WTC11 (cell line): Measurements from ENCODE around the gene SETD3. TPM values are rescaled to one million over a fixed set of nuclear protein-coding genes. Genes with fewer than 3 reads are reported as not detected.
A peak's percentile ranks its signal among the peaks of the same experiment; 100 is the strongest.

Source experiments
- ATAC-seq: fragments of 200-7000 bp; cut with Tn5 transposase; 2 replicates; pipeline ENCODE4 v1.10.0; 2021; ENCODE audit warnings: mild to moderate bottlenecking, moderate library complexity
- CTCF ChIA-PET: fragments of 300-600 bp; sonication (Branson Sonifier 250); formaldehyde crosslinking; loops from one replicate; lab custom pipeline; 2021; ENCODE audit warnings: antibody characterized with exemption; lab: Charles Lee
- POLR2A ChIA-PET: fragments of 350-600 bp; sonication (Branson Sonifier 250); formaldehyde crosslinking; loops from one replicate; lab custom pipeline; 2021; ENCODE audit warnings: antibody characterized with exemption; lab: Charles Lee
- DNase-seq: peaks from one replicate; pipeline ENCODE4 v3.0.0; 2021; ENCODE audit warnings: low spot score
- H3K27ac Mint-ChIP-seq: 2 replicates; pipeline ENCODE4 v1.8.0; 2021; ENCODE audit warnings: mixed read lengths
- H3K27me3 Mint-ChIP-seq: 2 replicates; pipeline ENCODE4 v1.8.0; 2021; ENCODE audit warnings: low read depth, mild to moderate bottlenecking, moderate library complexity, mixed read lengths
- H3K36me3 Mint-ChIP-seq: 2 replicates; pipeline ENCODE4 v1.8.0; 2021; ENCODE audit warnings: mixed read lengths
- H3K4me1 Mint-ChIP-seq: 2 replicates; pipeline ENCODE4 v1.8.0; 2022; ENCODE audit warnings: mixed read lengths
- H3K4me3 Mint-ChIP-seq: 2 replicates; pipeline ENCODE4 v1.8.0; 2021; ENCODE audit warnings: mild to moderate bottlenecking, moderate library complexity, mixed read lengths
- H3K9me3 Mint-ChIP-seq: 2 replicates; pipeline ENCODE4 v1.8.0; 2021; ENCODE audit warnings: mixed read lengths
- ATF1 ChIP-seq: sonication (generic); formaldehyde crosslinking; IDR thresholded peaks from 2 replicates; pipeline ENCODE4 v1.8.1; 2023; ENCODE audit warnings: mild to moderate bottlenecking, moderate library complexity, missing genetic modification reagents
- ATF6 ChIP-seq: sonication (generic); formaldehyde crosslinking; IDR thresholded peaks from 2 replicates; pipeline ENCODE4 v1.8.1; 2023; ENCODE audit warnings: mild to moderate bottlenecking, missing genetic modification reagents
- CTCF ChIP-seq: fragments of 200-600 bp; IDR thresholded peaks from 2 replicates; pipeline ENCODE4 v1.8.0; 2022; ENCODE audit warnings: antibody characterized with exemption
- E2F1 ChIP-seq: sonication (generic); formaldehyde crosslinking; IDR thresholded peaks from 2 replicates; pipeline ENCODE4 v1.8.0; 2022; ENCODE audit warnings: mild to moderate bottlenecking, missing genetic modification reagents
- E2F5 ChIP-seq: sonication (generic); formaldehyde crosslinking; IDR thresholded peaks from 2 replicates; pipeline ENCODE4 v1.8.1; 2022; ENCODE audit warnings: mild to moderate bottlenecking, moderate library complexity, missing genetic modification reagents
- ESRRA ChIP-seq: sonication (generic); formaldehyde crosslinking; IDR thresholded peaks from 2 replicates; pipeline ENCODE4 v1.8.1; 2022; ENCODE audit warnings: mild to moderate bottlenecking, missing genetic modification reagents, borderline replicate concordance
- ETV6 ChIP-seq: sonication (generic); formaldehyde crosslinking; IDR thresholded peaks from 2 replicates; pipeline ENCODE4 v1.8.1; 2022; ENCODE audit warnings: mild to moderate bottlenecking, missing genetic modification reagents
- FOXK1 ChIP-seq: sonication (generic); formaldehyde crosslinking; IDR thresholded peaks from 2 replicates; pipeline ENCODE4 v1.8.0; 2022; ENCODE audit warnings: mild to moderate bottlenecking, moderate library complexity, missing genetic modification reagents
- FOXP1 ChIP-seq: sonication (generic); formaldehyde crosslinking; IDR thresholded peaks from 2 replicates; pipeline ENCODE4 v1.8.0; 2022; ENCODE audit warnings: missing genetic modification reagents, mild to moderate bottlenecking, moderate library complexity, borderline replicate concordance
- GABPB1 ChIP-seq: sonication (generic); formaldehyde crosslinking; IDR thresholded peaks from 2 replicates; pipeline ENCODE4 v1.8.1; 2023; ENCODE audit warnings: mild to moderate bottlenecking, missing genetic modification reagents
- GRHL2 ChIP-seq: fragments of 250-450 bp; sonication (Bioruptor Pico); IDR thresholded peaks from 2 replicates; pipeline ENCODE4 v1.8.0; 2022; ENCODE audit warnings: mild to moderate bottlenecking, moderate library complexity; ENCODE audit not compliant: insufficient replicate concordance, severe bottlenecking
- GTF2I ChIP-seq: fragments of 250-450 bp; sonication (Bioruptor Pico); conservative IDR thresholded peaks from 2 replicates; pipeline ENCODE4 v1.4.0; 2021; ENCODE audit warnings: mild to moderate bottlenecking
- IRF2 ChIP-seq: sonication (generic); formaldehyde crosslinking; IDR thresholded peaks from 2 replicates; pipeline ENCODE4 v1.8.0; 2022; ENCODE audit warnings: low read depth, missing genetic modification reagents, borderline replicate concordance
- KAT7 ChIP-seq: sonication (generic); formaldehyde crosslinking; IDR thresholded peaks from 2 replicates; pipeline ENCODE4 v1.8.1; 2023; ENCODE audit warnings: missing genetic modification reagents, mild to moderate bottlenecking, borderline replicate concordance
- MAX ChIP-seq: sonication (generic); formaldehyde crosslinking; IDR thresholded peaks from 2 replicates; pipeline ENCODE4 v1.8.0; 2022; ENCODE audit warnings: mild to moderate bottlenecking, missing genetic modification reagents
- OVOL2 ChIP-seq: fragments of 250-450 bp; sonication (Bioruptor Pico); IDR thresholded peaks from 2 replicates; pipeline ENCODE4 v1.9.0; 2021; ENCODE audit warnings: mild to moderate bottlenecking, borderline replicate concordance
- RORB ChIP-seq: fragments of 250-450 bp; sonication (Bioruptor Pico); IDR thresholded peaks from 2 replicates; pipeline ENCODE4 v1.9.0; 2021; ENCODE audit warnings: mild to moderate bottlenecking
- SMAD3 ChIP-seq: sonication (generic); formaldehyde crosslinking; IDR thresholded peaks from 2 replicates; pipeline ENCODE4 v1.8.0; 2022; ENCODE audit warnings: missing genetic modification reagents, mild to moderate bottlenecking, borderline replicate concordance
- TEAD1 ChIP-seq: sonication (generic); formaldehyde crosslinking; IDR thresholded peaks from 2 replicates; pipeline ENCODE4 v1.8.0; 2022; ENCODE audit warnings: mild to moderate bottlenecking, missing genetic modification reagents
- USF1 ChIP-seq: sonication (generic); formaldehyde crosslinking; IDR thresholded peaks from 2 replicates; pipeline ENCODE4 v1.8.0; 2022; ENCODE audit warnings: mild to moderate bottlenecking, missing genetic modification reagents
- ZBTB21 ChIP-seq: sonication (generic); formaldehyde crosslinking; IDR thresholded peaks from 2 replicates; pipeline ENCODE4 v1.8.1; 2023; ENCODE audit warnings: mild to moderate bottlenecking, missing genetic modification reagents, borderline replicate concordance
- ZBTB43 ChIP-seq: sonication (generic); formaldehyde crosslinking; IDR thresholded peaks from 2 replicates; pipeline ENCODE4 v1.8.1; 2023; ENCODE audit warnings: mild to moderate bottlenecking, missing genetic modification reagents
- ZNF219 ChIP-seq: sonication (generic); formaldehyde crosslinking; IDR thresholded peaks from 2 replicates; pipeline ENCODE4 v1.8.0; 2023; ENCODE audit warnings: missing genetic modification reagents, mild to moderate bottlenecking, borderline replicate concordance
- ZNF317 ChIP-seq: sonication (generic); formaldehyde crosslinking; IDR thresholded peaks from 2 replicates; pipeline ENCODE4 v1.8.1; 2023; ENCODE audit warnings: low read depth, mild to moderate bottlenecking, moderate library complexity, missing genetic modification reagents, borderline replicate concordance
- total RNA-seq: library from RNA; stranded (reverse); gene quantifications from 3 replicates; pipeline ENCODE4 v1.2.3, GENCODE V29; 2021

SETD3 gene
- total RNA-seq, 1 experiment from 2014 or later, result 53.1 TPM

- no peak for TF ChIP-seq CTCF
- TF ChIP-seq ESRRA (CRISPR knock-in tag), result no peak
- no peak for TF ChIP-seq FOXP1 (CRISPR knock-in tag)
- no peak for TF ChIP-seq ZNF317
- no peak for TF ChIP-seq GRHL2 (CRISPR knock-in tag)
- TF ChIP-seq FOXK1 (CRISPR knock-in tag), result no peak
- no peak for TF ChIP-seq E2F1
- no peak for TF ChIP-seq ZBTB21 (CRISPR knock-in tag)
- no peak for TF ChIP-seq ETV6 (CRISPR knock-in tag)
- TF ChIP-seq ZNF219 (CRISPR knock-in tag), result no peak
- TF ChIP-seq GABPB1 (CRISPR knock-in tag), result no peak
- no peak for TF ChIP-seq E2F5 (CRISPR knock-in tag)
Measured at GRCh38 chr14:99508896-99509629, 28.4 kb upstream of the SETD3 start (continued).

- Mint-ChIP-seq H3K4me3 (no peak overlapping the region), H3K27me3 (no peaks in the 10 kb centered on the region), H3K27ac (peak overlapping the region; percentile 57; the same call in 1 of the 2 replicates), H3K4me1 (peaks cover 32% of the 10 kb centered on the region), H3K36me3 (peaks cover 62% of the 10 kb centered on the region), H3K9me3 (no peaks in the 10 kb centered on the region)
- no peak for ATAC-seq
- ChIA-PET POLR2A (no interaction called here), CTCF (interaction anchor here (1.0 kb wide), 1 partner anchor 119 kb away, joined by 3 read pairs; no protein-coding TSS in a partner anchor)
- DNase-seq, result no peak
- TF ChIP-seq SMAD3, result no peak
- TF ChIP-seq GTF2I (CRISPR knock-in tag), result no peak
- TF ChIP-seq MAX, result no peak
- TF ChIP-seq KAT7 (CRISPR knock-in tag), result no peak
- no peak for TF ChIP-seq RORB (CRISPR knock-in tag)
- no peak for TF ChIP-seq GABPB1 (CRISPR knock-in tag)
- no peak for TF ChIP-seq USF1 (CRISPR knock-in tag)
- TF ChIP-seq OVOL2, result no peak
- no peak for TF ChIP-seq ATF6
- TF ChIP-seq IRF2, result no peak
- TF ChIP-seq TEAD1, result no peak
- no peak for TF ChIP-seq ZBTB43 (CRISPR knock-in tag)
- no peak for TF ChIP-seq ATF1 (CRISPR knock-in tag)
Measured at GRCh38 chr14:99507860-99508640, 27.4 kb upstream of the SETD3 start.
